Caco-2 (cell line): Measurements from ENCODE around the gene ARAP2. TPM values are rescaled to one million over a fixed set of nuclear protein-coding genes. Genes with fewer than 3 reads are reported as not detected.

Experiments
- BruUV-seq: library from RNA; stranded (reverse); fragments of 400-500 nt; replicated peaks from 2 replicates; lab custom pipeline; 2021; lab: Mats Ljungman, UMichigan
- CTCF ChIA-PET: fragments of 300-600 bp; sonication (Branson Sonifier 250); formaldehyde crosslinking; loops from one replicate; lab custom pipeline; 2022; ENCODE audit warnings: antibody characterized with exemption; lab: Charles Lee
- POLR2A ChIA-PET: fragments of 300-600 bp; sonication (Branson Sonifier 250); formaldehyde crosslinking; loops from one replicate; lab custom pipeline; 2022; ENCODE audit warnings: antibody characterized with exemption; lab: Charles Lee
- DNase-seq, 2 experiments: peaks; one replicate each; pipeline versions ENCODE4 v3.0.0 to v3.0.0-alpha.2; 2020 to 2022
- H3K27me3 ChIP-seq: replicated peaks from 2 replicates; pipeline ENCODE4 v1.6.0; 2011; ENCODE audit warnings: low read length; ENCODE audit not compliant: control insufficient read depth, insufficient read depth
- H3K36me3 ChIP-seq: 2 replicates; pipeline ENCODE4 v1.5.1; 2011; ENCODE audit warnings: low read length; ENCODE audit not compliant: control insufficient read depth, insufficient read depth
- H3K4me1 ChIP-seq: fragments of 250-450 bp; sonication (Bioruptor Pico); 2 replicates; pipeline ENCODE4 v1.5.1; 2020; ENCODE audit warnings: mild to moderate bottlenecking
- H3K4me3 ChIP-seq: 2 replicates; pipeline ENCODE4 v1.5.1; 2011; ENCODE audit warnings: low read depth, mild to moderate bottlenecking, control low read depth, low read length
- H3K9me3 ChIP-seq: fragments of 250-450 bp; sonication (Bioruptor Pico); 2 replicates; pipeline ENCODE4 v1.5.1; 2020; ENCODE audit warnings: mild to moderate bottlenecking, moderate library complexity
- H3K27ac Mint-ChIP-seq: one replicate; pipeline ENCODE4 v1.8.0; 2022; ENCODE audit warnings: mixed read lengths; ENCODE audit not compliant: unreplicated experiment
- H3K27me3 Mint-ChIP-seq: one replicate; pipeline ENCODE4 v1.8.0; 2022; ENCODE audit warnings: mixed read lengths; ENCODE audit not compliant: insufficient read depth, unreplicated experiment
- H3K36me3 Mint-ChIP-seq: one replicate; pipeline ENCODE4 v1.8.0; 2022; ENCODE audit warnings: mild to moderate bottlenecking, mixed read lengths; ENCODE audit not compliant: insufficient read depth, unreplicated experiment
- H3K4me1 Mint-ChIP-seq: one replicate; pipeline ENCODE4 v1.8.0; 2022; ENCODE audit warnings: low read depth, mixed read lengths; ENCODE audit not compliant: unreplicated experiment
- H3K4me3 Mint-ChIP-seq: one replicate; pipeline ENCODE4 v1.8.0; 2022; ENCODE audit warnings: mild to moderate bottlenecking, moderate library complexity, mixed read lengths; ENCODE audit not compliant: unreplicated experiment
- H3K9me3 Mint-ChIP-seq: one replicate; pipeline ENCODE4 v1.8.0; 2022; ENCODE audit warnings: mixed read lengths; ENCODE audit not compliant: unreplicated experiment
- intact Hi-C: fragments of 100-400 bp; cut with micrococcal nuclease; formaldehyde crosslinking; loops from one replicate; pipeline ENCODE4 v1.10.0; 2022; ENCODE audit not compliant: unreplicated experiment
- total RNA-seq: library from RNA; stranded (reverse); gene quantifications from 2 replicates; pipeline ENCODE4 v1.2.3, GENCODE V29; 2022
- TF ChIP-seq, protein P1 (sequence below), 2 experiments: fragments of 200-600 bp in 1 of 2; IDR thresholded peaks; 1 replicate in 1 of 2; 2 replicates in 1 of 2; pipeline versions ENCODE4 v1.5.1 to v1.8.0; 2011 to 2022; ENCODE audit warnings: antibody characterized with exemption in 1 of 2, control low read depth in 1 of 2, inconsistent platforms in 1 of 2, low read depth in 1 of 2, low read length in 1 of 2, mild to moderate bottlenecking in 1 of 2, moderate library complexity in 1 of 2; ENCODE audit not compliant: insufficient read depth in 1 of 2, severe bottlenecking in 1 of 2, unreplicated experiment in 1 of 2

The ARAP2 gene
- total RNA-seq, 1 experiment from 2014 or later = 3.9 TPM

DNA sequence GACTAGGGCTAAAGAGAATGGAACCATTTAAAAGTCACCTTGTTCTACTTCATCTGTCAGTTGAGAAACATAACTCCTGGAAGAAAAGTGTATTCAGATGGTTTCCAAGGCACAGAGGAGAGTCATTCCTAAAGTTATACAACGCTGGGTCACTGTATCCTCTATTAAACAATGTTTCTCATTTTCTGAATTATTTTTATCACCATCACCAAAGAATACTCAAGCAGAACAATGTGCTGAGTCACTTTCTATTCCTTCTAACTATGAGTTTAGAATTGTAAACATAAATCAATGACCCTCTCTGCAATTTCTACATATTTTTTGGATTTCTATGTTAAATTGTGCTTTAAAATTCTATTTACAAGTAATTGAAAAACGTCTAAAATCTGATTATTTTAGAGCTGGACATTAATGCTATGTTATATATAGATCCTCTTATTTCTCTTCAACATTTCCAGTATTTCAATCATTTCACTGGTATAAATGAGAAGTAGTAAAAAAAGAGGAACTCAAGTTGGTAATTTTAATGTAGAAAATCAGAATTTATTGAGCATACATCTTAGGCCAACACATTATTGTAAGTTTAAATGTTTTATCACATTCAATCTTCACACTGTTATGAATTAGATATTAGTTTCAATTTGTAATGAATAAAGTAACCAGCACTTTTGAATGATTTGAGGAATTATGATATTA lies 44.6 kb upstream of the ARAP2 start:
- BruUV-seq = no TSS peak
- no peaks in the 10 kb centered on the region for H3K9me3 Mint-ChIP-seq
- no peaks in the 10 kb centered on the region for H3K9me3 ChIP-seq
- no peak overlapping the region for H3K4me3 Mint-ChIP-seq
- no peak for DNase-seq
- H3K4me1 ChIP-seq = no peaks in the 10 kb centered on the region
- H3K36me3 ChIP-seq = no peaks in the 10 kb centered on the region
- H3K4me1 Mint-ChIP-seq = no peaks in the 10 kb centered on the region
- CTCF ChIA-PET = no interaction called here
- POLR2A ChIA-PET = no interaction called here
- no peaks in the 10 kb centered on the region for H3K36me3 Mint-ChIP-seq
- H3K27me3 Mint-ChIP-seq = no peaks in the 10 kb centered on the region
- no peak overlapping the region for H3K4me3 ChIP-seq
- H3K27ac Mint-ChIP-seq = no peak overlapping the region
- no peaks in the 10 kb centered on the region for H3K27me3 ChIP-seq
- intact Hi-C loops = no loop called here
- TF ChIP-seq, protein P1, sequence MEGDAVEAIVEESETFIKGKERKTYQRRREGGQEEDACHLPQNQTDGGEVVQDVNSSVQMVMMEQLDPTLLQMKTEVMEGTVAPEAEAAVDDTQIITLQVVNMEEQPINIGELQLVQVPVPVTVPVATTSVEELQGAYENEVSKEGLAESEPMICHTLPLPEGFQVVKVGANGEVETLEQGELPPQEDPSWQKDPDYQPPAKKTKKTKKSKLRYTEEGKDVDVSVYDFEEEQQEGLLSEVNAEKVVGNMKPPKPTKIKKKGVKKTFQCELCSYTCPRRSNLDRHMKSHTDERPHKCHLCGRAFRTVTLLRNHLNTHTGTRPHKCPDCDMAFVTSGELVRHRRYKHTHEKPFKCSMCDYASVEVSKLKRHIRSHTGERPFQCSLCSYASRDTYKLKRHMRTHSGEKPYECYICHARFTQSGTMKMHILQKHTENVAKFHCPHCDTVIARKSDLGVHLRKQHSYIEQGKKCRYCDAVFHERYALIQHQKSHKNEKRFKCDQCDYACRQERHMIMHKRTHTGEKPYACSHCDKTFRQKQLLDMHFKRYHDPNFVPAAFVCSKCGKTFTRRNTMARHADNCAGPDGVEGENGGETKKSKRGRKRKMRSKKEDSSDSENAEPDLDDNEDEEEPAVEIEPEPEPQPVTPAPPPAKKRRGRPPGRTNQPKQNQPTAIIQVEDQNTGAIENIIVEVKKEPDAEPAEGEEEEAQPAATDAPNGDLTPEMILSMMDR (IDR thresholded peaks at IDR 0.05; ENCODE audit: insufficient read depth in 1 of 2, low read depth in 1 of 2, low read length in 1 of 2, severe bottlenecking in 1 of 2, unreplicated experiment in 1 of 2) = no peak

DNA sequence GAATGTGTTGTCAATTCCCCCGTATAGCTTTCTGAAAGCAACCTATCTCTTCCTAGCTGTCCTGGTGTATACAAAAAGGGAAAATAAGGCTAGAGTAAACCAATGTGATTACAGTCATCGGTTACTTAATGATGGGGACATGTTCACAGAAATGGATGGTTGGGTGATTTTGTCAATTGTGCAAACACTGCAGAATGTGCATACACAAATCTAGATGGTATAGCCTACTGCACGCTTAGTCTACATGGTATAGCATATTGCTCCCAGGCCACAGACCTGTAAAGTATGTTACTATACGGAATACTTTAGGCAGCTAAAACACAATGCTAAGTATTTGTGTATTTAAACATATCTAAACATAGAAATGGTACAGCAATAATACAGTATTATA lies 42.2 kb upstream of the ARAP2 start:
- Mint-ChIP-seq H3K27me3 (peaks cover 3% of the 10 kb centered on the region), H3K4me3 (no peak overlapping the region), H3K9me3 (no peaks in the 10 kb centered on the region), H3K36me3 (no peaks in the 10 kb centered on the region), H3K4me1 (no peaks in the 10 kb centered on the region), H3K27ac (no peak overlapping the region)
- H3K36me3 ChIP-seq = no peaks in the 10 kb centered on the region
- POLR2A ChIA-PET = no interaction called here
- H3K9me3 ChIP-seq = no peaks in the 10 kb centered on the region
- no peaks in the 10 kb centered on the region for H3K27me3 ChIP-seq
- BruUV-seq = no TSS peak
- H3K4me3 ChIP-seq = no peak overlapping the region
- intact Hi-C loops = no loop called here
- H3K4me1 ChIP-seq = no peaks in the 10 kb centered on the region
- TF ChIP-seq, protein P1 (IDR thresholded peaks at IDR 0.05; ENCODE audit: insufficient read depth in 1 of 2, low read depth in 1 of 2, low read length in 1 of 2, severe bottlenecking in 1 of 2, unreplicated experiment in 1 of 2) = no peak
- CTCF ChIA-PET = no interaction called here
- DNase-seq = no peak

DNA sequence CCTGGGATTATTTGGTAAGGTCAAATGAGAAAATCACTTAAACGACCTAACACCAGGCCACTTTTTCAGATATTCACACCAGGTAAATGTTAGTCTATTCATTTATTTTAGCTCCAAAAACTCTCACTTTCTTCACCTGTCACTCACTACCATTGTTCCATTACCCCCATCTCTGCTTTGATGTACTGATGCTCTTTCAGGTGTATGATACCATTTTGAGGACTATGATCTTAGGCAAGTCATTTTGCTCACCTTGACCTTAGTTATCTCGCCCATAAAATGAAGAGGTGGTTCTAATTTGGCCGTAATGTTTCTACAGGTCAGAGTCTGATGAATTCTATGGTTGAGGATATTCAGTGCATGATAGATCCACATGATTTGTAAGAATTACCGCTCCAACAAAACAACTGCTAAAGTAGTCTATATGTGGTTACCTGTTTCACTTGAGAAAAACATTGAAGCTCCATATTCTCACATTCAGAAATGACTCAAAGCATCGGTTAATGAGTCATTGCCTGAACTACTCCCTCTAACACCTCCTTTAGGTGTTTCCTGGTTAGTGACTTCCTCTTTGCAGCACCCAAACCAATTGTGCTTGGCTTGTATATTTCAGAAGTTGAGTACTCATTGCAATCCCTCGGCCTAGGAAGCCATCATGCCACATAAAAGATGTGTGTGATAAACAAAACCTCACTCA lies 41.6 kb upstream of the ARAP2 start:
- no peaks in the 10 kb centered on the region for H3K4me1 ChIP-seq
- no TSS peak for BruUV-seq
- no peak for DNase-seq
- ChIA-PET CTCF (no interaction called here), POLR2A (no interaction called here)
- no peaks in the 10 kb centered on the region for H3K27me3 ChIP-seq
- H3K4me3 Mint-ChIP-seq = no peak overlapping the region
- H3K36me3 ChIP-seq = no peaks in the 10 kb centered on the region
- H3K4me3 ChIP-seq = no peak overlapping the region
- no peaks in the 10 kb centered on the region for H3K9me3 Mint-ChIP-seq
- H3K27ac Mint-ChIP-seq = no peak overlapping the region
- intact Hi-C loops = no loop called here
- no peaks in the 10 kb centered on the region for H3K4me1 Mint-ChIP-seq
- no peaks in the 10 kb centered on the region for H3K9me3 ChIP-seq
- peaks cover 3% of the 10 kb centered on the region for H3K27me3 Mint-ChIP-seq
- TF ChIP-seq, protein P1 (IDR thresholded peaks at IDR 0.05; ENCODE audit: insufficient read depth in 1 of 2, low read depth in 1 of 2, low read length in 1 of 2, severe bottlenecking in 1 of 2, unreplicated experiment in 1 of 2) = no peak
- H3K36me3 Mint-ChIP-seq = no peaks in the 10 kb centered on the region
